GM10266 (cell line): ENCODE data around the gene LRIG2.
"Not testable (repeated sequence)": the region's sequence is repeated elsewhere in the genome, so short reads cannot be mapped to it uniquely, and the experiment has no call there.

ENCODE experiments used
- DNase-seq: peaks from one replicate; pipeline ENCODE4 v3.0.0; 2012; ENCODE audit errors: extremely low spot score
- TF ChIP-seq, protein P1 (sequence below): IDR thresholded peaks from 2 replicates; pipeline ENCODE4 v1.5.1; 2012; ENCODE audit warnings: mild to moderate bottlenecking, low read depth; ENCODE audit not compliant: control insufficient read depth, insufficient read depth; ENCODE audit errors: missing control alignments

Gene LRIG2

DNA sequence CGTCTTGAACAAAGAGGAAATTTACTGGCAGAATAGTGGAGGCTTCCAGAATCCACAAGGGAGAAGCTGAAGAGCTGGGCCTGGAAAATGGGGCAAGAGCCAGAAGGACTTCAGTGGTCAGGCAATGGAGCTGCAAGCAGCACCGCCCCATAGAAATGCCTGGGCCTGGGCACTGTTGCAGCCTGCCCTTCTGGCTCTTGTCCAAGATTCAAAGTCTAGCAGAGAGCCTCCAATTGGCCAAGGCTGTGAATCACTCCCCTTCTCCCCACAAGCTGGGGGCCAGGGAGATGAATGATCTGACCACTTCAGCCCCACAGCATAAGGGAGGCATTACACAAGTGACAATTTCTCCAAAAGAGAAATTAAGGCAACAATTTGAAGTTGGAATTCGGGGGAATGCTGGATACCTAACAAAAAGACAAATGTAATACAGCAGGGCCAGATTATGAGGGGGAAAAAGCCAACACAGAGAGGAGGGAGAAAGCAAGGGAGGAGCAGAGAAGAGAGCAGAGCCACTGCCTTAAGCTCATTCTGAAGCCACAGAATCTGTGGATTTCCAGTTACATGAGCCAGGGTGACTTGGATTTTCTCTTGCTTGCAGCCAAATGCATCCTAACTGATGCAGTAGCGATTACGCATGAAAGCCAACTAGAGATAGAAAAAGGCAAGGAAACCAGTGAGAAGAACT is 80.3 kb downstream of the LRIG2 start:
- TF ChIP-seq, protein P1, sequence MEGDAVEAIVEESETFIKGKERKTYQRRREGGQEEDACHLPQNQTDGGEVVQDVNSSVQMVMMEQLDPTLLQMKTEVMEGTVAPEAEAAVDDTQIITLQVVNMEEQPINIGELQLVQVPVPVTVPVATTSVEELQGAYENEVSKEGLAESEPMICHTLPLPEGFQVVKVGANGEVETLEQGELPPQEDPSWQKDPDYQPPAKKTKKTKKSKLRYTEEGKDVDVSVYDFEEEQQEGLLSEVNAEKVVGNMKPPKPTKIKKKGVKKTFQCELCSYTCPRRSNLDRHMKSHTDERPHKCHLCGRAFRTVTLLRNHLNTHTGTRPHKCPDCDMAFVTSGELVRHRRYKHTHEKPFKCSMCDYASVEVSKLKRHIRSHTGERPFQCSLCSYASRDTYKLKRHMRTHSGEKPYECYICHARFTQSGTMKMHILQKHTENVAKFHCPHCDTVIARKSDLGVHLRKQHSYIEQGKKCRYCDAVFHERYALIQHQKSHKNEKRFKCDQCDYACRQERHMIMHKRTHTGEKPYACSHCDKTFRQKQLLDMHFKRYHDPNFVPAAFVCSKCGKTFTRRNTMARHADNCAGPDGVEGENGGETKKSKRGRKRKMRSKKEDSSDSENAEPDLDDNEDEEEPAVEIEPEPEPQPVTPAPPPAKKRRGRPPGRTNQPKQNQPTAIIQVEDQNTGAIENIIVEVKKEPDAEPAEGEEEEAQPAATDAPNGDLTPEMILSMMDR: no peak
- no peak for DNase-seq

DNA sequence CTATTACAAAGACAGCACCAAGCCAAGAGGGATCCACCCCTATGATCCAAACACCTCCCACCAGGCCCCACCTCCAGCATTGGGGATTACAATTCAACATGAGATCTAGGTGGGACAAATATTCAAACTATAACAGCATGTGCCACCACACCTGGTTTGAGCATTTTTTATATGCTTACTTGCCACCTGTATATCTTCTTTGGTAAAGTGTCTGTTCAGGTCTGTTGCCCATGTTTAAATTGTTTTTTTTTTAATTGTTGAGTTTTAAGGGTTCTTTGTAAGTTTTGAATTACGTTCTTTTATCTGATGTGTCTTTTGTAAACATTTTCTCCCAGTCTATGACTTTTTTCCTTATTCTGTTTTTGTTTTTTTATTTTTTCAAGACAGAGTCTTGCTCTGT is 83.4 kb downstream of the LRIG2 start:
- TF ChIP-seq, protein P1: no peak
- DNase-seq: no peak

DNA sequence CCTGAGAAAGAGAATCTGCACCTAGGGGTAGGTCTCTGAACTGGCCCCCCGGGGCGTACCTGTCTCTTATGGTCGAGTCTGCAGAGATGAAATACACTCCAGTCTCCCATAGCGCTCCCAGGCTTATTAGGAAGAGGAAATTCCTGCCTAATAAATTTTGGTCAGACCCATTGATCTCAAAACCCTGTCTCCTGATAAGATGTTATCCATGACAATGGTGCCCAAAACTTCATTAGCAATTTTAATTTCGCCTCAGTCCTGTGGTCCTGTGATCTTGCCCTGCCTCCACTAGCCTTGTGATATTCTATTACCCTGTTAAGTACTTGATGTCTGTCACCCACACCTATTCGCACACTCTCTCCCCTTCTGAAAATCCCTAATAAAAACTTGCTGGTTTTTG is 85.7 kb downstream of the LRIG2 start:
- not testable (repeated sequence) for DNase-seq

DNA sequence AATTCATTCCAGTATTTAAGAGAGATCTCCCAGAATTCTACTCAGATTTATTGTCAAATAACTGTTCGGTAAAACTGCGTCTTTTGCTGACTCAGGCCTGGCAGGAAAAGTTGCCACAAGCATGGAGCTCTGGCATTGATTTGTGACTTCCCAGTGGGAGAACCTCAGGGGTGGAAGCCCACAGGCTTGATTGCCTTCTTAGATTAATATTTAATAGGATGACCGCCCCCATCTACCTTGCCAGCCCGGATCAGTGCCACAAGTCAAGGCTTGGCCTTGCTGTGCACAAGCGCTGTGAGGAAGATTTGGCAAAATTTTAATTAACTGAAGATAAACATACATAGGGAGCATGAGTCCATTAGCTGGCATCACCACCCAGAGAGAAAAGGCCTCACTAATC is 93.5 kb downstream of the LRIG2 start:
- DNase-seq: no peak

DNA sequence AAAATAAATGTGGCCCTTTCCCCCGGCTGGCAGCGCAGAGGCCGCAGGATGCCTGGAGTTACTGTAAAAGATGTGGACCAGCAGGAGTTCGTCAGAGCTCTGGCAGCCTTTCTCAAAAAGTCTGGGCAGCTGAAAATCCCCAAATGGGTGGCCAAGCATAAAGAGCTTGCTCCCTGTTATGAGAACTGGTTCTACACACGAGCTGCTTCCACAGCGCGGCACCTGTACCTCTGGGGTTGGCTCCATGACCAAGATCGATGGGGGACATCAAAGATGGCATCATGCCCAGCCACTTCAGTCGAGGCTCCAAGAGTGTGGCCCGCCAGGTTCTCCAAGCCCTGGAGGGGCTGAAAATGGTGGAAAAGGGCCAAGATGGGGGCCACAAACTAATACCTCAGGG is 95.9 kb downstream of the LRIG2 start:
- DNase-seq: no peak
- TF ChIP-seq, protein P1: no peak

More for the DNA sequence above, 93.5 kb downstream of the LRIG2 start:
- TF ChIP-seq, protein P1: no peak

DNA sequence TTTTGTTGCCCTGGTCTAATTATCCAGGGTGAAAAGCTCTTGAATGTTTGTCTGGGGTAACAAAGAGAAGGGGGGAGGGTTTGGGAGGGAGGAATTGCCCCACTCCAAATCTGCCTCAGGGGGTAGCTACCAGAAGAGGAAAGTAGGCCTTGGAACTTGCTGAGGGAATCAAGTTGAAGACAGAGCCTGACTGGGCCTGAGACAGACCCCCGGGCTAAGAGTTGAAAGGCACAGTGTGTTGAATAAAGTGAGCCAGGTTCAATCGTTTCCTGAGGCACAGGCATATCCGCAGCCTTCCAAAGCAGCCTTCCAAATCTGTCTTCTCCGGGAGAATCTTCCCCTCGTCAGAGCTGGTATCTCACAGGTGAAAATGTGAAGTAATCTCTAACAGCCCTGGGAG is 96.6 kb downstream of the LRIG2 start:
- no peak for DNase-seq
- TF ChIP-seq, protein P1: no peak

DNA sequence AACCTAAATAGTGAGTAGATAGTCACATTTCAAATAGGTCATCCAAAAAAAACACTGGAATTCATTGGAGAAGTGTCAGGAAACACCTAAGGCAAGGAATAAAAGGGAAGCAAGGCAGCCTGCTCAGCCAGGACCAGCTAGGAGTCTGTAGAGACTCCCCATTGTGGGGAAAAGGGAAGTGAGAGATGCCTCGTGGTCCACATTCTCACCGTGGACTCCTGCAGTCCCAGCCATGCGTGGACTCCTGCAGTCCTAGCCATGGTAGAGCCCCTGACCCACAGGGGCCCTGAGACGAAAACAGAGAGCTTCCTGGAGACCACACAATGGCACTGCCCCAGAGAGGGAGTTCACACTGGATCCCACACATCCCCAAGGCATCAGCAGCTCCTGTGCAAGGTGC is 97.5 kb downstream of the LRIG2 start:
- no peak for DNase-seq
- TF ChIP-seq, protein P1: no peak

DNA sequence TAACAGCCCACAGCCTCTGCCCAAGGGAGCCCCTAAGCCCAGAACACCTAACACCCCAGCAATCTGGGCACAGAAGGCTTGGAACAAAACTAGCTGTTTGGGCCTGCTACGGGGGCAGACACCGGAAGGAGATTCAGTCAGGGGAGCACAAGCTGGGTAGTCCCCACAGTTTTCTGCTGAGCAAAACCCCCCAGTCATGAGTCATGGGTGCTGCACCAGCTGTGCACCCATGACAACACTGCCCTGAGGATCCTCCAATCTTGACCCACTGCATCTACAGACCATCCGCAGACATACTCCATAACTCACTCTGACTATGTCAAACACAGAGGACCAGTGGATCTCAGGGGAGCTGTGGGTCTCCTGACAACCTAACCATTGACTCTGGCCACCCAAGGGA is 105.1 kb downstream of the LRIG2 start:
- TF ChIP-seq, protein P1: no peak
- DNase-seq: no peak
